HEK293 (cell line): ENCODE measurements around the gene ZNF454.

Experiments used
- CTCF ChIP-seq: fragments of 450-650 bp; formaldehyde crosslinking; IDR thresholded peaks from 2 replicates; pipeline ENCODE4 v1.5.1; 2016; ENCODE audit warnings: missing biosample characterization, missing genetic modification characterization
- SCRT2 ChIP-seq: fragments of 450-650 bp; formaldehyde crosslinking; IDR thresholded peaks from 2 replicates; pipeline ENCODE4 v1.5.1; 2016; ENCODE audit warnings: missing biosample characterization, missing genetic modification characterization
- SP2 ChIP-seq: fragments of 450-650 bp; formaldehyde crosslinking; IDR thresholded peaks from 2 replicates; pipeline ENCODE4 v1.5.1; 2016; ENCODE audit warnings: missing biosample characterization, missing genetic modification characterization
- WT1 ChIP-seq: fragments of 450-650 bp; formaldehyde crosslinking; IDR thresholded peaks from 2 replicates; pipeline ENCODE4 v1.5.1; 2016; ENCODE audit warnings: missing biosample characterization, missing genetic modification characterization
- ZBTB10 ChIP-seq: fragments of 450-650 bp; formaldehyde crosslinking; IDR thresholded peaks from 2 replicates; pipeline ENCODE4 v1.5.1; 2016; ENCODE audit warnings: missing biosample characterization, missing genetic modification characterization
- ZBTB21 ChIP-seq: fragments of 450-650 bp; formaldehyde crosslinking; IDR thresholded peaks from 2 replicates; pipeline ENCODE4 v1.5.1; 2017; ENCODE audit warnings: missing biosample characterization, missing genetic modification characterization
- ZBTB7A ChIP-seq: fragments of 450-650 bp; formaldehyde crosslinking; IDR thresholded peaks from 2 replicates; pipeline ENCODE4 v1.5.1; 2016; ENCODE audit warnings: low read depth, missing biosample characterization, missing genetic modification characterization
- ZNF223 ChIP-seq: fragments of 450-650 bp; formaldehyde crosslinking; IDR thresholded peaks from 2 replicates; pipeline ENCODE4 v1.5.1; 2016; ENCODE audit warnings: missing biosample characterization, missing genetic modification characterization
- ZNF48 ChIP-seq: fragments of 450-650 bp; formaldehyde crosslinking; IDR thresholded peaks from 2 replicates; pipeline ENCODE4 v1.5.1; 2016; ENCODE audit warnings: missing biosample characterization, missing genetic modification characterization
- ZNF555 ChIP-seq: fragments of 450-650 bp; formaldehyde crosslinking; conservative IDR thresholded peaks from 2 replicates; pipeline ENCODE4 v1.5.1; 2017; ENCODE audit warnings: missing biosample characterization, mild to moderate bottlenecking, missing genetic modification characterization, inconsistent platforms
- ZNF785 ChIP-seq: fragments of 450-650 bp; formaldehyde crosslinking; IDR thresholded peaks from 2 replicates; pipeline ENCODE4 v1.5.1; 2016; ENCODE audit warnings: missing biosample characterization, missing genetic modification characterization
- TF ChIP-seq, protein P1 (sequence below): fragments of 450-650 bp; formaldehyde crosslinking; IDR thresholded peaks from 2 replicates; pipeline ENCODE4 v1.5.1; 2016; ENCODE audit warnings: missing biosample characterization, missing genetic modification characterization, low read depth
- TF ChIP-seq, protein P2 (sequence below): fragments of 450-650 bp; formaldehyde crosslinking; IDR thresholded peaks from 2 replicates; pipeline ENCODE4 v1.5.1; 2017; ENCODE audit warnings: missing biosample characterization, missing genetic modification characterization

DNA sequence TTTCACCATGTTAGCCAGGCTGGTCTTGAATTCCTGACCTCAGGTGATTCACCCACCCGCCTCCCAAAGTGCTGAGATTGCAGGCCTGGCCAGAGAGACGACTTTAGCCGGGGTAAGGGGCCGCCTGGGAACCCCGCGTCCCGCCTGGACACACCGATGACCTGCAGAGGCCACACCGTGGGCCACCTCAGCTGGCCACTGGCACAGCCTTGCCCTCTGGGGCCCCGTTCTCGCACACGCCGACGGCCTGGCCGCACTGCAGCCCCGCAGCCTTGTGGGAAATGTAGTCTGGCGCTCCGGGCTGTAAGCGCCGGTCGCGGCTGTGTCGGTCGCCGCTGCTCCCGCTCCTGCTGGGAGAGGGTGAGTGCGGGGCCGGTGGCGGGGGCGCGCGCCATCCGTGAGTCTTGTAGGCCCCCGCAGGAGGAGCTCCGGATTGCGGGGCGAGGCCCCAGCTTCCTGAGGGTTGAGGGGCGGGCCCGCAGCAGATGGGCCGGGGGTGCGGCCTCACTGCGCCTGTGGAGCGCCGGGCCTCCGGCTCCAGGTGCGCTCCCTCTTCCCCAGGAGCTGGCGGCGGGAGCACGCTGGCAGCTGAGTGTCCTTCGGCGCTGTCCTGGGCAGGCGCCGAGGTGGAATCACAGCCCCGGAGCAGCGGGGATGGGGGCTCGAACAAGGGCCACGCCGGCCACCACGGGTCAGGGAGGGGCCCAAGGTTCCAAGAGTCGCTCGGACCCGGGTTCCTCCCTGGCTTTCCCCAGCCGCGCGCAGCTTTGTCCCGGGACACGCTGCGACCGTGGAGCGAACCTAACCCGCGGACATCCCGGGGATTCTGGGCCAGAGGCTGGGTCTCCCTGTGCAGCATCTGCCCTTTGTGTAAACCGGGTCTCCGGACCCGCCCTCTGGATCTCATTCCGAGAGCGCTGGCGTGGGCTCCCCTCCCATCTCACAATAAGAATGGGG, 45.1 kb upstream of the ZNF454 start, which contains the start of gene ZFP2:
- TF ChIP-seq ZNF223 (tag by site-specific recombination) (no peak), CTCF (tag by site-specific recombination) (no peak), ZNF785 (tag by site-specific recombination) (no peak), SP2 (tag by site-specific recombination) (no peak), ZNF555 (no peak), WT1 (tag by site-specific recombination) (no peak), ZBTB21 (tag by site-specific recombination) (no peak), ZBTB10 (tag by site-specific recombination) (no peak), SCRT2 (tag by site-specific recombination) (no peak), ZNF48 (tag by site-specific recombination) (no peak), ZBTB7A (tag by site-specific recombination) (no peak)
- TF ChIP-seq, protein P1, sequence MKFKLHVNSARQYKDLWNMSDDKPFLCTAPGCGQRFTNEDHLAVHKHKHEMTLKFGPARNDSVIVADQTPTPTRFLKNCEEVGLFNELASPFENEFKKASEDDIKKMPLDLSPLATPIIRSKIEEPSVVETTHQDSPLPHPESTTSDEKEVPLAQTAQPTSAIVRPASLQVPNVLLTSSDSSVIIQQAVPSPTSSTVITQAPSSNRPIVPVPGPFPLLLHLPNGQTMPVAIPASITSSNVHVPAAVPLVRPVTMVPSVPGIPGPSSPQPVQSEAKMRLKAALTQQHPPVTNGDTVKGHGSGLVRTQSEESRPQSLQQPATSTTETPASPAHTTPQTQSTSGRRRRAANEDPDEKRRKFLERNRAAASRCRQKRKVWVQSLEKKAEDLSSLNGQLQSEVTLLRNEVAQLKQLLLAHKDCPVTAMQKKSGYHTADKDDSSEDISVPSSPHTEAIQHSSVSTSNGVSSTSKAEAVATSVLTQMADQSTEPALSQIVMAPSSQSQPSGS (tag by site-specific recombination): no peak
- TF ChIP-seq, protein P2, sequence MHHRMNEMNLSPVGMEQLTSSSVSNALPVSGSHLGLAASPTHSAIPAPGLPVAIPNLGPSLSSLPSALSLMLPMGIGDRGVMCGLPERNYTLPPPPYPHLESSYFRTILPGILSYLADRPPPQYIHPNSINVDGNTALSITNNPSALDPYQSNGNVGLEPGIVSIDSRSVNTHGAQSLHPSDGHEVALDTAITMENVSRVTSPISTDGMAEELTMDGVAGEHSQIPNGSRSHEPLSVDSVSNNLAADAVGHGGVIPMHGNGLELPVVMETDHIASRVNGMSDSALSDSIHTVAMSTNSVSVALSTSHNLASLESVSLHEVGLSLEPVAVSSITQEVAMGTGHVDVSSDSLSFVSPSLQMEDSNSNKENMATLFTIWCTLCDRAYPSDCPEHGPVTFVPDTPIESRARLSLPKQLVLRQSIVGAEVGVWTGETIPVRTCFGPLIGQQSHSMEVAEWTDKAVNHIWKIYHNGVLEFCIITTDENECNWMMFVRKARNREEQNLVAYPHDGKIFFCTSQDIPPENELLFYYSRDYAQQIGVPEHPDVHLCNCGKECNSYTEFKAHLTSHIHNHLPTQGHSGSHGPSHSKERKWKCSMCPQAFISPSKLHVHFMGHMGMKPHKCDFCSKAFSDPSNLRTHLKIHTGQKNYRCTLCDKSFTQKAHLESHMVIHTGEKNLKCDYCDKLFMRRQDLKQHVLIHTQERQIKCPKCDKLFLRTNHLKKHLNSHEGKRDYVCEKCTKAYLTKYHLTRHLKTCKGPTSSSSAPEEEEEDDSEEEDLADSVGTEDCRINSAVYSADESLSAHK (tag by site-specific recombination): no peak
